ENCODE measurements around the gene PCGF6.

PCGF6 gene

DNA sequence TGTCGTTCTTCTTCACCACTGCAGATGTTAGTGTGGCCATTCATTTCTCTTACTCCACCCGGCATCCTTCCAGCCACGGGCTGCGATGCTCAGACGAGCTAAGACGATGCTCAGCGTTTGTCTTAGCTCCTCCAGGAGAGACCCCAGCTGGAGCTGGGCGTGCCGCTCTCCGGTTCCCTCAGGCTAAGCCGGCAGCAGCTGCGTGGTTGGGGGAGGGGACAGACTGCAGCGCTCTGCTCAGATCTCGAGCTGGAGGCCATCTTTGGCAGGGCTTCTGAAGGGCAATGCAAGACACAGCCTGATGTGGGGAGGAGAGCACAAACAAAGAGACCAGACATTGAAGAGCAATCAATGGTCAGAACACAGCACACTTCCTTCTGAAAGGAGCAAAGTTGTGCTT lies 69.2 kb downstream of the PCGF6 start:
- H3K36me3 ChIP-seq (ENCODE audit: control insufficient read depth in 1 of 2, insufficient read depth in 2 of 2, low read length in 2 of 2), result no peaks in the 10 kb centered on the region
- H3K4me3 ChIP-seq (ENCODE audit: low read depth in 1 of 2, low read length in 2 of 2), result no peak overlapping the region
- H3K9ac ChIP-seq (ENCODE audit: low read depth in 1 of 2, low read length in 2 of 2), result no peak overlapping the region
- no peak overlapping the region for H3K27ac ChIP-seq (ENCODE audit: low read depth, low read length)
- H3K9me3 ChIP-seq (ENCODE audit: control insufficient read depth in 1 of 2, low read length in 2 of 2), result no peaks in the 10 kb centered on the region
- H3K27me3 ChIP-seq (ENCODE audit: control insufficient read depth in 1 of 2, insufficient read depth in 2 of 2, low read length in 2 of 2), result peaks cover 37 to 53% of the 10 kb centered on the region in 2 donors
- H3K4me1 ChIP-seq (ENCODE audit: control insufficient read depth in 1 of 2, insufficient read depth in 2 of 2, low read length in 2 of 2), result no peaks in the 10 kb centered on the region

DNA sequence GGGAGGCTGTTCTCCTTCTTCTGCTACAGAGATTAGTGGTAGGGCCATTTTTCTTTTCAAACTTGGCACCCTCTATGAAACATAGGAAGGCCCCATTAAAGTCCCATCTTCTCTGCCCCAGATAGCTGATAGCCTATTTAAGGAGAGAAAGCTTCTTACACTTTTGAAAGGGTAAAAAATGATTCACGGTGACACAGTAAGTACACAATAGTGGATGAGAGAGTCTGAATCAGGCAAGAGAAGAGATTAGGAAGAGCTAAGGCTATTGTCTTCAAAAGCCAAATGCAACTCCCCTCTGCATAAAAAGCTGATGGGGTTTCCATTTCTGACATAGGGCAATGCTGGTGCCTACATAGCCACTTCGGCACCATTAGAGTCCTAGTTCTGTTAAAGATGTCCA lies 70.4 kb downstream of the PCGF6 start:
- Histone ChIP-seq H3K36me3 (ENCODE audit: control insufficient read depth in 1 of 2, insufficient read depth in 2 of 2, low read length in 2 of 2) (no peaks in the 10 kb centered on the region), H3K4me3 (ENCODE audit: low read depth in 1 of 2, low read length in 2 of 2) (no peak overlapping the region), H3K9me3 (ENCODE audit: control insufficient read depth in 1 of 2, low read length in 2 of 2) (no peaks in the 10 kb centered on the region), H3K9ac (ENCODE audit: low read depth in 1 of 2, low read length in 2 of 2) (no peak overlapping the region), H3K27ac (ENCODE audit: low read depth, low read length) (no peak overlapping the region), H3K27me3 (ENCODE audit: control insufficient read depth in 1 of 2, insufficient read depth in 2 of 2, low read length in 2 of 2) (peaks cover 41 to 60% of the 10 kb centered on the region in 2 donors), H3K4me1 (ENCODE audit: control insufficient read depth in 1 of 2, insufficient read depth in 2 of 2, low read length in 2 of 2) (no peaks in the 10 kb centered on the region)

DNA sequence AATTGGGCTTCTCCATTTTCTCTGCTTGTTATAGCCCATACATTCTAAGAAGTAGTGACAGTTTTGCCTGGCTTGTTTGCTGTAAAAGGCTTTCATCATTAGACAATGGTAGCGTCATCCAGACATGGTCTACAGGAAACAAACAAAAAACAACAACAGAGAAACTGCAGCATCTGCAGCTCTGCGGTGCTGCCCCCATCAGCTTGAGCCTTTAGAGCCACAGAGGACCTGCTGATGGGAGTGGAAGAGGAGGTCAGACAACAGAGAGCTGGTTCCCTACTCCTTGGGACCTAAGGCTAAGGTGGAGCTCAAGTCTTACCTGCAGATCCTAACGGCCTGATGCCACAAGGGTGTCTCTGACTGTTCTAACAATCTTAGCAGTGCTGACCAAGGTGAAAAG lies 70.9 kb downstream of the PCGF6 start:
- Histone ChIP-seq H3K27ac (ENCODE audit: low read depth, low read length) (no peak overlapping the region), H3K4me3 (ENCODE audit: low read depth in 1 of 2, low read length in 2 of 2) (no peak overlapping the region), H3K4me1 (ENCODE audit: control insufficient read depth in 1 of 2, insufficient read depth in 2 of 2, low read length in 2 of 2) (no peaks in the 10 kb centered on the region), H3K9ac (ENCODE audit: low read depth in 1 of 2, low read length in 2 of 2) (no peak overlapping the region), H3K36me3 (ENCODE audit: control insufficient read depth in 1 of 2, insufficient read depth in 2 of 2, low read length in 2 of 2) (no peaks in the 10 kb centered on the region), H3K9me3 (ENCODE audit: control insufficient read depth in 1 of 2, low read length in 2 of 2) (no peaks in the 10 kb centered on the region), H3K27me3 (ENCODE audit: control insufficient read depth in 1 of 2, insufficient read depth in 2 of 2, low read length in 2 of 2) (peaks cover 41 to 64% of the 10 kb centered on the region in 2 donors)

DNA sequence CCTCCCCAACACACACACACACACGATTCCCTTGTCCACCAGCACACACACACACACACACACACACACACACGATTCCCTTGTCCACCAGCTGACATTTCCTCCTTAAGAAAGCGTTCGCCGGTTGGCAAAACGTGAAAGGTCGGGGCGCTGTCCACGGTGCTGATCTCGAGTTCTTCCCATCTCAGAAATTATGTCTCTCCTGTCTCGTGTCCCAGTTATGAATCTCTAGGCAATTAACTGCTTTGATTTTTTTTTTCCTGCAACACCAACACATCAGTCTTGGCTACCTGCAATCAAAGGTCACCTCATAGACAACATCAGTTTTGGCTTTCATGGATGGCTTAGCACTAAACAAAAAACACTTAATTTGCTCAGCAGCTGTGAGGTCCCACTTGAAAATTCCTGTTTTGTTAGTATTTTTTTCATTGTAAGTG lies 72.1 kb downstream of the PCGF6 start:
- Histone ChIP-seq H3K27ac (ENCODE audit: low read depth, low read length) (no peak overlapping the region), H3K4me1 (ENCODE audit: control insufficient read depth in 1 of 2, insufficient read depth in 2 of 2, low read length in 2 of 2) (no peaks in the 10 kb centered on the region), H3K27me3 (ENCODE audit: control insufficient read depth in 1 of 2, insufficient read depth in 2 of 2, low read length in 2 of 2) (peaks cover 41 to 64% of the 10 kb centered on the region in 2 donors), H3K36me3 (ENCODE audit: control insufficient read depth in 1 of 2, insufficient read depth in 2 of 2, low read length in 2 of 2) (no peaks in the 10 kb centered on the region), H3K9ac (ENCODE audit: low read depth in 1 of 2, low read length in 2 of 2) (no peak overlapping the region), H3K9me3 (ENCODE audit: control insufficient read depth in 1 of 2, low read length in 2 of 2) (no peaks in the 10 kb centered on the region), H3K4me3 (ENCODE audit: low read depth in 1 of 2, low read length in 2 of 2) (no peak overlapping the region)

DNA sequence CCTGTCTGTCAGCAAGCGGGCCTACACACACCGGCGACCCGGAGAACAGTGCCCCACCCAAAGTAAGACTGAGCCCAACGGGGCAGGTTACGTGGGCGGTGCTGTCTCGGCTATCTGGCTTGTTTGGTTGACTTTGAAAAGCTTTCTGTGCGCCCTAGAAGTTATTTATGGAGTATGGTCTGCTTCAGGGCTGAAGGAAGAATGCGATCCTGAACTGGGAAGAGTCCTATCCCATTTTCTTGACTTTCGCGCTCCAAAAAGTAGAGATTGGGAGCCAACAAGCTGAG lies 72.5 kb downstream of the PCGF6 start:
- H3K4me1 ChIP-seq (ENCODE audit: control insufficient read depth in 1 of 2, insufficient read depth in 2 of 2, low read length in 2 of 2), result no peaks in the 10 kb centered on the region
- no peak overlapping the region for H3K27ac ChIP-seq (ENCODE audit: low read depth, low read length)
- H3K9me3 ChIP-seq (ENCODE audit: control insufficient read depth in 1 of 2, low read length in 2 of 2), result no peaks in the 10 kb centered on the region
- no peak overlapping the region for H3K4me3 ChIP-seq (ENCODE audit: low read depth in 1 of 2, low read length in 2 of 2)
- H3K36me3 ChIP-seq (ENCODE audit: control insufficient read depth in 1 of 2, insufficient read depth in 2 of 2, low read length in 2 of 2), result no peaks in the 10 kb centered on the region
- no peak overlapping the region for H3K9ac ChIP-seq (ENCODE audit: low read depth in 1 of 2, low read length in 2 of 2)
- H3K27me3 ChIP-seq (ENCODE audit: control insufficient read depth in 1 of 2, insufficient read depth in 2 of 2, low read length in 2 of 2), result peaks cover 41 to 64% of the 10 kb centered on the region in 2 donors

DNA sequence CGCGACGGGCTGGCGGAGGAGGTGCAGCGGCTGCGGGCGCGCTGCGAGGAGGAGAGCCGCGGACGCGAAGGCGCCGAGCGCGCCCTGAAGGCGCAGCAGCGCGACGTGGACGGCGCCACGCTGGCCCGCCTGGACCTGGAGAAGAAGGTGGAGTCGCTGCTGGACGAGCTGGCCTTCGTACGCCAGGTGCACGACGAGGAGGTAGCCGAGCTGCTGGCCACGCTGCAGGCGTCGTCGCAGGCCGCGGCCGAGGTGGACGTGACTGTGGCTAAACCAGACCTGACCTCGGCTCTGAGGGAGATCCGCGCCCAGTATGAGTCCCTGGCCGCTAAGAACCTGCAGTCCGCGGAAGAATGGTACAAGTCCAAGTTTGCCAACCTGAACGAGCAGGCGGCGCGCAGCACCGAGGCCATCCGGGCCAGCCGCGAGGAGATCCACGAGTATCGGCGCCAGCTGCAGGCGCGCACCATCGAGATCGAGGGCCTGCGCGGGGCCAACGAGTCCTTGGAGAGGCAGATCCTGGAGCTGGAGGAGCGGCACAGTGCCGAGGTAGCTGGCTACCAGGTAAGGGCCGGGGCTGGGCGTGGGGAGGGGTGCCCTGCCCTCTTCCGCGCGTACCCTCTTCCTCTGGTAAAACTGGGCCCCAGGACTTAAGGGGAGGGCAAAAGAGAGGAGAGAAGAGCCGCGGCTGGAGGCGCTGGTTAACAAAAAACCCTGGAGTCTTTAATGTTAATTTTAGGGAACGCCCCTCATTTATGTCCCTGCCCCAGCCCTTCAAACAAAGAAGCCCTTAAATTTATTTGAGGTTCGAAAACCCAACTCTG lies 73.0 kb downstream of the PCGF6 start:
- no peaks in the 10 kb centered on the region for H3K36me3 ChIP-seq (ENCODE audit: control insufficient read depth in 1 of 2, insufficient read depth in 2 of 2, low read length in 2 of 2)
- no peak overlapping the region for H3K9ac ChIP-seq (ENCODE audit: low read depth in 1 of 2, low read length in 2 of 2)
- H3K9me3 ChIP-seq (ENCODE audit: control insufficient read depth in 1 of 2, low read length in 2 of 2), result no peaks in the 10 kb centered on the region
- H3K27me3 ChIP-seq (ENCODE audit: control insufficient read depth in 1 of 2, insufficient read depth in 2 of 2, low read length in 2 of 2), result peaks cover 41 to 64% of the 10 kb centered on the region in 2 donors
- no peak overlapping the region for H3K4me3 ChIP-seq (ENCODE audit: low read depth in 1 of 2, low read length in 2 of 2)
- H3K4me1 ChIP-seq (ENCODE audit: control insufficient read depth in 1 of 2, insufficient read depth in 2 of 2, low read length in 2 of 2), result no peaks in the 10 kb centered on the region
- no peak overlapping the region for H3K27ac ChIP-seq (ENCODE audit: low read depth, low read length)

DNA sequence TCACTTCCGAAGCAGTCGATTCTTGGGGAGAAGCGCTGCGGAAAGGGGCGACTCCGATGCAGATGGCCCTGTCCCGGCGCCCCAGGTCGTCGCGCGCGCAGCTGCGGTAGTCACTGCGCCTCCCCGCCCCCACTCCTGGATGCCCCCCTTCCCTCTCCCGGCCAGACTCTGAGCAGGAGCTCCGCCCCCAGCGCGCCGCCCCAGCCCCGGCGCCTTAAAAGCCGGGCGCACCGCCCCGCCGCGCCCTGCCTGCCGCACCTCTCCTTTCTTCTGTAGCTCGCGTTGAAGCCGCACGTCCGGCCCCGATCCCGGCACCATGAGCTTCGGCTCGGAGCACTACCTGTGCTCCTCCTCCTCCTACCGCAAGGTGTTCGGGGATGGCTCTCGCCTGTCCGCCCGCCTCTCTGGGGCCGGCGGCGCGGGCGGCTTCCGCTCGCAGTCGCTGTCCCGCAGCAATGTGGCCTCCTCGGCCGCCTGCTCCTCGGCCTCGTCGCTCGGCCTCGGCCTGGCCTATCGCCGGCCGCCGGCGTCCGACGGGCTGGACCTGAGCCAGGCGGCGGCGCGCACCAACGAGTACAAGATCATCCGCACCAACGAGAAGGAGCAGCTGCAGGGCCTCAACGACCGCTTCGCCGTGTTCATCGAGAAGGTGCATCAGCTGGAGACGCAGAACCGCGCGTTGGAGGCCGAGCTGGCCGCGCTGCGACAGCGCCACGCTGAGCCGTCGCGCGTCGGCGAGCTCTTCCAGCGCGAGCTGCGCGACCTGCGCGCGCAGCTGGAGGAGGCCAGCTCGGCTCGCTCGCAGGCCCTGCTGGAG lies 73.8 kb downstream of the PCGF6 start, which contains the start of gene INA:
INA (plus strand) TSS at position 243 of the 817 bp plus-strand sequence; CDS start at position 317, 74 bp downstream.
- peaks cover 40 to 61% of the 10 kb centered on the region in 2 donors for H3K27me3 ChIP-seq (ENCODE audit: control insufficient read depth in 1 of 2, insufficient read depth in 2 of 2, low read length in 2 of 2)
- H3K9ac ChIP-seq (ENCODE audit: low read depth in 1 of 2, low read length in 2 of 2), result no peak within 1 kb of the TSS
- no peaks in the 10 kb centered on the region for H3K4me1 ChIP-seq (ENCODE audit: control insufficient read depth in 1 of 2, insufficient read depth in 2 of 2, low read length in 2 of 2)
- H3K36me3 ChIP-seq (ENCODE audit: control insufficient read depth in 1 of 2, insufficient read depth in 2 of 2, low read length in 2 of 2), result no peaks in the 10 kb centered on the region
- H3K9me3 ChIP-seq (ENCODE audit: control insufficient read depth in 1 of 2, low read length in 2 of 2), result no peaks in the 10 kb centered on the region
- no peak within 1 kb of the TSS for H3K27ac ChIP-seq (ENCODE audit: low read depth, low read length)
- peak within 1 kb of the TSS in 1 of 2 donors; percentile 29 for H3K4me3 ChIP-seq (ENCODE audit: low read depth in 1 of 2, low read length in 2 of 2)

DNA sequence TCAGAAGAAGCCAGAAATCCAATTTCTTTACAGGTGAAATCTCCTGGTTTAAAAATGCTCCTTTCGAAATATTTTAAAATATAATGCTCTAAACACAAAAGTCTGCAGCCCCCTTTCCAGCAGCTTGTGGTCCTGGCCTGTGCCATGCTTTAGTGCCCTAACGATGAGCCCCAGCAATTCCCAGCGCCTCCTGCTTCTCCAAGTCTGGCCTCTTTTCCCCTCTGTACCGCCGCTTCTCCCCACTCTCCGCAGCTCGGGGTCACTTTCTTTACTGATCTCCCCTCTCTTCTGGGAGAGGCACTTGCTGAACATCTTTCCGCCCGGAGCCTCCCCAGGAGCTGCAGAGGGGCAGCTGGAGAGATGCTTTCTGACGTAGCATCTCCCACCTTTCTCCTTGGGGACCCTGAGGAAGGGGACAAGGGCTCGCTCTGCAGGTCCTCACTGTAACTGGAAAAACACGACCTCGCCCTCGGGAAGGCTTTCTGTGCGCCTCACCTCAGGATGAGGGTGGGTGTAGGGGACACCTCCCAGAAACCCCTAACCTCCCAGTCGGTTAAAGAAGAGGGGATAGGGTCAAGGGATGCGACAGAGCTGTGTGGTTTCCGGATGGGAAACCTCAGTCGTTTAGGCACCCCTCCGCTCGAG lies 74.6 kb downstream of the PCGF6 start:
- H3K4me3 ChIP-seq (ENCODE audit: low read depth in 1 of 2, low read length in 2 of 2), result no peak overlapping the region
- H3K4me1 ChIP-seq (ENCODE audit: control insufficient read depth in 1 of 2, insufficient read depth in 2 of 2, low read length in 2 of 2), result no peaks in the 10 kb centered on the region
- H3K27ac ChIP-seq (ENCODE audit: low read depth, low read length), result no peak overlapping the region
- H3K36me3 ChIP-seq (ENCODE audit: control insufficient read depth in 1 of 2, insufficient read depth in 2 of 2, low read length in 2 of 2), result no peaks in the 10 kb centered on the region
- peaks cover 34 to 54% of the 10 kb centered on the region in 2 donors for H3K27me3 ChIP-seq (ENCODE audit: control insufficient read depth in 1 of 2, insufficient read depth in 2 of 2, low read length in 2 of 2)
- no peaks in the 10 kb centered on the region for H3K9me3 ChIP-seq (ENCODE audit: control insufficient read depth in 1 of 2, low read length in 2 of 2)
- no peak overlapping the region for H3K9ac ChIP-seq (ENCODE audit: low read depth in 1 of 2, low read length in 2 of 2)

DNA sequence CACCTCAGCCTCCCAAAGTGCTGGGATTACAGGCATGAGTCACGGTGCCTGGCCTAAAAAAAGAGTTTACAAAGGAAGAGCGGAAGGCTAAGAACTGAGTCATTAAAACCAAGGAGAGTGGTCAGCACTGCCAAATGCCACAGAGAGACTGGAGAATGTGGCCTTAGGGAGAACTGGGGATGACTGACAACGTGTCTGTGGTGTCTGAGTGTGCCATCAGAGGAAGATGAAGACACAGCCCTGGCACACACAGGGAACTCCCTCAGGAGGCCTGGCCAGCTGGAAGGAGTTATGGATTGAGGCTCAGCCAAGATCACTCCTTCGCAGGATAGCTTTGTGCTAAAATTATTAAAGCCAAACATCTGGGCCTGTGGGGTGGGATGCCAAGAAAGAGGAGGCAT lies 77.9 kb downstream of the PCGF6 start:
- H3K4me1 ChIP-seq (ENCODE audit: control insufficient read depth in 1 of 2, insufficient read depth in 2 of 2, low read length in 2 of 2), result no peaks in the 10 kb centered on the region
- H3K36me3 ChIP-seq (ENCODE audit: control insufficient read depth in 1 of 2, insufficient read depth in 2 of 2, low read length in 2 of 2), result no peaks in the 10 kb centered on the region
- H3K9me3 ChIP-seq (ENCODE audit: control insufficient read depth in 1 of 2, low read length in 2 of 2), result no peaks in the 10 kb centered on the region
- no peak overlapping the region for H3K4me3 ChIP-seq (ENCODE audit: low read depth in 1 of 2, low read length in 2 of 2)
- H3K9ac ChIP-seq (ENCODE audit: low read depth in 1 of 2, low read length in 2 of 2), result no peak overlapping the region
- no peak overlapping the region for H3K27ac ChIP-seq (ENCODE audit: low read depth, low read length)
- peaks cover 20 to 22% of the 10 kb centered on the region in 2 donors for H3K27me3 ChIP-seq (ENCODE audit: control insufficient read depth in 1 of 2, insufficient read depth in 2 of 2, low read length in 2 of 2)

Data from duodenal mucosa (tissue), 2 donors.